GM12864 (cell line): ENCODE results near the gene CPED1.

Experiments used
- DNase-seq: peaks from one replicate; pipeline ENCODE4 v3.0.0-alpha.2; 2011; ENCODE audit warnings: low read depth
- H3K4me3 ChIP-seq: 2 replicates; pipeline ENCODE4 v1.5.1; 2011; ENCODE audit warnings: mild to moderate bottlenecking, low read depth, low read length, control low read depth
- CTCF ChIP-seq: IDR thresholded peaks from 2 replicates; pipeline ENCODE4 v1.5.1; 2011; ENCODE audit warnings: low read depth, mild to moderate bottlenecking, moderate library complexity, low read length, control low read depth, inconsistent platforms; ENCODE audit errors: missing control alignments

The CPED1 gene

GRCh38 chr7:121080257-121080912, 91.9 kb downstream of the CPED1 start:
- no peak for TF ChIP-seq CTCF
- no peak for DNase-seq
- H3K4me3 ChIP-seq, result no peak overlapping the region

- no peak for TF ChIP-seq CTCF
- H3K4me3 ChIP-seq, result no peak overlapping the region
- DNase-seq, result no peak
Measured at GRCh38 chr7:121080913-121081326, 92.4 kb downstream of the CPED1 start.

GRCh38 chr7:121081327-121081936, 92.9 kb downstream of the CPED1 start:
- DNase-seq, result peak; percentile 25
- H3K4me3 ChIP-seq, result no peak overlapping the region
- peak; percentile 61 for TF ChIP-seq CTCF

- no peak for DNase-seq
- no peak overlapping the region for H3K4me3 ChIP-seq
- TF ChIP-seq CTCF, result no peak
Measured at GRCh38 chr7:121082400-121083101, 94.0 kb downstream of the CPED1 start.

- DNase-seq, result no peak
- no peak overlapping the region for H3K4me3 ChIP-seq
- TF ChIP-seq CTCF, result no peak
Measured at GRCh38 chr7:121083138-121083789, 94.8 kb downstream of the CPED1 start.

GRCh38 chr7:121083790-121084251, 95.3 kb downstream of the CPED1 start:
- no peak for DNase-seq
- TF ChIP-seq CTCF, result no peak
- no peak overlapping the region for H3K4me3 ChIP-seq
